Muscle of arm (tissue), 12 donors: Measurements from ENCODE around the gene GALK2. TPM values are rescaled to one million over a fixed set of nuclear protein-coding genes. Genes with fewer than 3 reads are reported as not detected.
"Not testable (repeated sequence)": the region's sequence is repeated elsewhere in the genome, so short reads cannot be mapped to it uniquely, and the experiment has no call there.

Experiments used
- DNase-seq: peaks from one replicate; pipeline ENCODE4 v3.0.0-alpha.2; 2013
- polyA plus RNA-seq, 12 donors: library from polyadenylated mRNA; unstranded; fragments of 120-200 nt; gene quantifications; one replicate each; pipeline ENCODE4 v1.2.1, GENCODE V29; 2013; ENCODE audit not compliant: insufficient read length in 12 of 12

GALK2 gene
- polyA plus RNA-seq, 12 donors = 10.6 to 19.7 (median 15.3) TPM; not detected in 1

- no peak for DNase-seq
Observed at GRCh38 chr15:49215768-49216739, 46.0 kb downstream of the GALK2 start.

- no peak for DNase-seq
Observed at GRCh38 chr15:49223536-49224274, 53.7 kb downstream of the GALK2 start.

- no peak for DNase-seq
Observed at GRCh38 chr15:49225572-49226281, 55.7 kb downstream of the GALK2 start.

GRCh38 chr15:49227602-49228001, 57.6 kb downstream of the GALK2 start:
- DNase-seq = no peak

- DNase-seq = no peak
Observed at GRCh38 chr15:49229922-49230321, 59.9 kb downstream of the GALK2 start.

GRCh38 chr15:49232236-49232806, 62.3 kb downstream of the GALK2 start:
- DNase-seq = no peak

- peak; percentile 77 for DNase-seq
Observed at GRCh38 chr15:49235446-49236124, 65.5 kb downstream of the GALK2 start.

- DNase-seq = no peak
Observed at GRCh38 chr15:49236869-49237268, 66.8 kb downstream of the GALK2 start.

- DNase-seq = peak; percentile 71
Observed at GRCh38 chr15:49238342-49238741, 68.3 kb downstream of the GALK2 start.

- no peak for DNase-seq
Observed at GRCh38 chr15:49239105-49239504, 69.1 kb downstream of the GALK2 start.

- DNase-seq = no peak
Observed at GRCh38 chr15:49242820-49243219, 72.8 kb downstream of the GALK2 start.

- DNase-seq = no peak
Observed at GRCh38 chr15:49247556-49248110, 77.6 kb downstream of the GALK2 start.

- DNase-seq = no peak
Observed at GRCh38 chr15:49248291-49248690, 78.2 kb downstream of the GALK2 start.

GRCh38 chr15:49255966-49256759, 86.1 kb downstream of the GALK2 start:
- no peak for DNase-seq

- not testable (repeated sequence) for DNase-seq
Observed at GRCh38 chr15:49265117-49265516, 95.1 kb downstream of the GALK2 start.

- no peak for DNase-seq
Observed at GRCh38 chr15:49265911-49266310, 95.9 kb downstream of the GALK2 start.

GRCh38 chr15:49270541-49271421, 100.7 kb downstream of the GALK2 start:
- DNase-seq = no peak

- DNase-seq = no peak
Observed at GRCh38 chr15:49273734-49274318, 103.8 kb downstream of the GALK2 start.

- DNase-seq = no peak
Observed at GRCh38 chr15:49278751-49279150, 108.7 kb downstream of the GALK2 start.
